HG03432 (cell line): ENCODE data around the gene BCAP29.
"Not testable (repeated sequence)": the region's sequence is repeated elsewhere in the genome, so short reads cannot be mapped to it uniquely, and the experiment has no call there.

Experiments used
- ATAC-seq: cut with Tn5 transposase; IDR thresholded peaks from one replicate; pipeline ENCODE4 v1.9.1; 2021; ENCODE audit warnings: mild to moderate bottlenecking, moderate library complexity; ENCODE audit not compliant: unreplicated experiment

The BCAP29 gene

GRCh38 chr7:107579885-107580715 lies at the start of gene BCAP29:
TSS of gene BCAP29 (plus strand) at chr7:107580246. CDS start at chr7:107580773, 527 bp downstream.
- peak; percentile 94 for ATAC-seq

DNA sequence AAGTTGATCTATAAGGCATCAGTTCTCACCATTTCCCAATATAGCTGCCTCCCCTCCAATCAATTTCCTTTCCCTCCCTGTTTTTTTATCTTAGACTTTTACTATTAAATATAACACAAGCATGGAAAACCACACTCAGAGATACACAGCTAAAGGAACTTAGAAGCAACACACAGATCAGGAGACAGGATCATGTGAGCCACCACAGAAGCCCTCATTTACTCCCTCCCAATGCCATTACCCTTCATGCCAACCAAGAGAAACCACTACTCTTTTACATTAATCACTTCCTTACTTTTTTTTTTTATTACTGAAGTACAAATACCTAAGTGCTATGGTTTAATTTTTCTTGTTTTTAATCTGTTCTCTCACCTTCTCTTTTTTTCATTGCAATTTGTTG lies 49.3 kb upstream of the BCAP29 start:
- ATAC-seq = no peak

DNA sequence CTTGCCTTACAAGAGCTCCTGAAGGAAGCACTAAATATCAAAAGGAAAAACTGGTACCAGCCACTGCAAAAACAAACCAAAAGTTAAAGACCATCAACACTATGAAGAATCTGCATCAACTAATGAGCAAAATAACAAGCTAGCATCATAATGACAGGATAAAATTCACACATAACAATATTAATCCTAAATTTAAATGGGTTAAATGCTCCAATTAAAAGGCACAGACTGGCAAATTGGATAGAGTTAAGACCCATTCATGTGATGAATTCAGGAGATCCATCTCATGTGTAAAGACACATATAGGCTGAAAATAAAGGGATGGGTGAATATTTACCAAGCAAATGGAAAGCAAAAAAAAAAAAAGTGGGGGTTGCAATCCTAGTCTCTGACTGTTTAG lies 45.9 kb upstream of the BCAP29 start:
- ATAC-seq = no peak

- ATAC-seq = not testable (repeated sequence)
Measured at GRCh38 chr7:107537228-107537627, 42.8 kb upstream of the BCAP29 start.

DNA sequence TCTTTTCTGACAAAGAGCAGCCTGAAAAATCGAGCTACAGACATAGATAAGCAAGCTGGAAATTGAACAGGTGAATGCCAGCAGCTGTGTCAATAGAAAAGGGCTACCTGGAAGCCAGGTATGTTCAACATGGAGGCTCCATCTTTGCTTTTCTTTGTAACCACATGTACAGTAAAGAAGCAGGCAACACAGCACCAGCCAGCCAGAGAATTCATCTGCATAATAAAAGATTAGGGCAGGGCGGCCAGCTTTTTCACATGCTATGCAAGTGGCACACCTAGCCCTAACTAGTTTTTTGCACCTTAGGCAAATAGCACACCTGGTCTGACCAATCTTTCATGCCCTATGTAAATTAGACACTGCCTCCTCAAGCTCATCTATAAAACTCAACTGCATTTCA lies 42.0 kb upstream of the BCAP29 start:
- no peak for ATAC-seq

DNA sequence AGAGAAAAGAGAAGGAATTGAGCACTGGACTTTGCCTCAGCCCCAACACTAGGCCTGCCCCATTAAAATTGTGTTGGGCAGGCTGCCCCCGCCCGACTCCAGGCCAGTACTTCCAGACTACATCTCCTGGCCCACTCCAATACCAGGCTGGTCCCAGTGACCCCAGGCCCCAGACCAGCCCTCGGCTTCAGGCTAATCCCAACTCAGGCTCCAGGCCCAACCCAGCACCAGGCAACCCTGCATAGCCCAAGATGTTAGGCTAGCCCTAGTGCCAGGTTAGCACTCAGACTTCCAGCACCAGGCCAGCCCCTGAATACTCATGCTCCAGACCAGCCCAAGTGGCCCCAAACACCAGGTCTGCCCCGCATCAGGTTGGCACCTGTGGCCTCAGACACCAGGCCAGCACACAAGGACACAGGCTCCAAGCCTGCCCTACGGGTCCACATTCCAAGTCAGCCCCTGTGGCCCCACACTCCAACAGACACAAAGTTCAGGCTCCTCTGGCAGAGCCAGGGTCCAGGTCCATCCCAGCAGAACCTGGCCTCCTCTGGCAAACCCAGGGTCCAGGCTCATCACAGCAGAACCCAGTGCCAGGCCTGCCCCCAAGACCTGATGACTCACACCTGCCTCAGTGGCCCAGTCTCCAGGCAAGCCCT lies 36.6 kb upstream of the BCAP29 start:
- no peak for ATAC-seq

- ATAC-seq = no peak
Measured at GRCh38 chr7:107544848-107545591, 35.0 kb upstream of the BCAP29 start.

DNA sequence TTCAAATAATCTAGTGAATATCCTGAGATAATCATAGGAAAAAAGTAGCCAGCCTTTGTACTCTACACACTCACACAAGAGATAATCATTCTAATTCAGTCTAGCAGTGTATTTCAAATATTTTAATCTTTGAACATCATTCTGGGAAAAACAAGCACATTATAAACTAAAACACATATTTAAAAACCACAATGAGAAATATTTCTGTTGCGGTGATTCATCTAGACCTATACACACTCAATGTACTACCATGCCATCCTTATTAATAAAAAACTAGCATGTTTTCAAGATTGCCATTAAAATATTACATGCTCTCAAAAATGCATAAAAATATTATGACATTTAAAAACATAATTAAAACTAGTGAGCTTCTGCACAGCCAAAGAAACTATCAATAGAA lies 28.1 kb upstream of the BCAP29 start:
- ATAC-seq = no peak

DNA sequence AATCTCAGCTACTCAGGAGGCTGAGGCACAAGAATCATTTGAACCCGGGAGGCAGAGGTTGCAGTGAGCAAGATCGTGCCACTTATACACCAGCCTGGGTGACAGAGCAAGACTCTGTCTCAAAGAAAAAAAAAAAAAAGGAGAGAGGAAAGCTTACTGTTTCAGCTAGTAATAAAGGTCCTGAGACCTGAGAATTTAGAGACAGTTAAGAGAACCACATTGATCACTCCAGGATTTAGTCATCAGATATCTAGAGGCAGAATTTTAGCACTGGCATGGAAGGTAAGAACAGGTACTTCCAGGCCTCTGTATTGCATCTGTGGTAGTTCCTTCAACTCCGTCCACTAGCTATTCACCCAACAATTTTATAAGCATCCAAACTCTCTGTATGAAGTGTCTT lies 24.2 kb upstream of the BCAP29 start:
- ATAC-seq = no peak

DNA sequence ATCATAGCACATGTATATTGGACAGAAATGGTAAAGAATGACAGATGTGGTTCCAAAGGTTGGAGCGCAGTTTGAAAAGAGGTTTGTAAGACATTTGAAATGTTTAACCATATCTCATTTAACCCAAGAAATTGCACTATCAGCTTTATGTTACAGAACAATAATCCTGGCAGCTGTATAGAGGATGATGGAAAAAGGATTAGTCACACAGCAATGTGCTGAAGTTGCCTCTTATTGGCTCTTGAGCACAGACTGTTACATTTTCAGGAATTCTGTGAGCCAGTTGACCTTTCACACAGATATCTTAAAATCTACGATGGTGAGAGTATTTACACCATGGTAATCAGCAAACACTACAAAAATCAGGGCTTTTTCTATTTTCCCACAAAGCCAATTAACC lies 20.2 kb upstream of the BCAP29 start:
- ATAC-seq = no peak

DNA sequence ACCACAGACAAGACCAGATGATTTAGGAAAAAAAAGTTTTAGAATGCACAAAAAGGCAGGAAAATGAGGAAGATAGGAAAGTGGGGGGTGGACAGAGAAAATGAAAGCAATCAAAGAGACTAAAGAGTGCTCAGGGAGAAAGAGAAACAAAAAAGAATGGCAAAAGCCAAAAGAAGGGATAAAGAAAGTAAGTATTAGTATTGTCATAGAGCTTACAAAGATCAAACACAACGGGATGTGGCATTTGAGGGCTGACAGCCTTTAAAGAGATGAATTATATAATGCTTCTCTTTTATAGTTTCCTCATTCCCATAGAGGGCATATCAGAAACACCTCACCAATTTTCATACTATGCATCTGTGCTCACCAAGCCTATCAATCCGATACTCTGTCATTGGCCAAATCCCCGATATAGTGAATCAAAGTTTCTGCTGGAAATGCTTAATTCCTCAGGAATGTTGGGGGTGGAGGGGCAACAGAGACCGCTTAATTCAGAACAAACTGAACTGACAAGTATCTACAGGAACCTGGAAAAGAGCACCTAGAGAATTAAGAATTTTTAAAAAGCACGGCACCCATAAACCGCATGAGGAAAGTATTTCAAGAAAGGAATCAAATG lies 19.0 kb upstream of the BCAP29 start:
- no peak for ATAC-seq

DNA sequence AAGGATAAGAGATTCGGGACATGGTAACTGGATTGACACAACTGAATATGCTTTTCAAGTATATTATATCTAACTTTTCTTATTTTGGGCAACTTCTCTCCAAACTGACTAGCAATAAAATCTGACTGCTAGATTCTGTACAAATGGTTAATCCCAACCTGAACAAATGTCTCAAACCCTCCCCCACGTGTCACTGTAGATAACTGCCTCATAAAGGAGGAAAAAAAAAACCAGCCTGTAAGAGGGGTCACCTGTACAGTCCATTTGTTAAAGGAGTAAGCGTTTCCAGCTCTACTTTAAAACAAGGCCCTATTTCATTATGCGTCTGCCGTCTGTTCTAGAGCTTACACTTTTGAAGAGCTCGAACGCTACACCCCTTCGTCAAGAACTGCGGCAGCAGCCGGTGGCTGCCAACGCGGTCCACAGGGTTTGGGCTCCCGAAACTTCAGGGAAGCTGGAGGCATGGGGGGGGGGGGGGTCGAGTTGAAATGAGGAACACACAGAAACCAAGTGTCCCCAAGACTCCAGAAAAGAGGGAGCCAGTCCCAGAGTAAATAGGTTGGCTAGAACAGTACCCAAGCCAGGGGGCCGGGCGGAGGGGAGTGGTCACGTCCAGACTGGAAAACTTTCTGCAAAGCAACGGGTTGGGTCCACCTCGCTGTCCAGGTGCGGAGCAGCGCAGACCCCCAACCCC lies 16.8 kb upstream of the BCAP29 start:
- peak; percentile 69 for ATAC-seq

DNA sequence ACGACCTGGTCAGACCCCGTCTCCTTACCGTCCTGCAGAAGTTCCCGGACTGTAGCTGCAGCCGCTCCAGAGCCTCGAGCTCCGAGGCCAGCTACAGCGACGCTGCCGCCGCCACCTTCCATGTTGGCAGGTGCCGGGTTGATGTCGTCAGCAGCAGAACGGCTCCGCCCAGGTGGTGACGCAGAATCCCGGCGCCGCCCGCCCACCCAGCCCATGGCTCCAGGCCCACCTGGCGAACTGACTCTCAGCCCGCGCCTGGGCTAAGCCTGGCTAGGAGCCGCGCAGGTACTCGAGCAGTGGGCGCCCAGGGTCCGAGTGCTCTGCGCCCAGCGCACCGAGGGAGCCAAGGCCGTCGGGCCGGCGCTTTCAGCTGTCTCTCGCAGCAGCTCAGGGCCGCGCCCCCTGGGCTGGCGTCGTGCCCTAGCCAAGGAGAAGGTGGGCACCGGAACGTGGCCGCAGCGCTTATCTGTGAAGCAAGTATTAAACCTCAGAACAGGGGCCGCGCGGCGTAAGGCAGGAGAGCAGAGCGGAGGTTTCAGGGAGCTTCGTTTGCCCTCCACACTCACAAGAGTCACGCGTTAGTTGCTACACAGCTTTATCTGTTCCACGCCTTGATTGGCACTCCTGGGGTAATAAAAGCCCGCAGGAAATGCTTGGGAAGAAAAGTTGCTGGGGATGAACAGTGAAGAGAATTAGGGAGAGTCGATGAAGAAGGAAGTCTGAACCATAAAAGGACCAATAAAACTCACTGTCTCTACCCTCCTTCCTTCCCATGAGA lies 16.1 kb upstream of the BCAP29 start, which contains the start of the genes COG5 and DUS4L:
Gene COG5 (minus strand): TSS at position 146 of the 778 bp plus-strand sequence. CDS start 24 bp downstream, at position 122.
Gene DUS4L (plus strand): TSS at position 197 of the 778 bp plus-strand sequence. CDS start 3,100 bp downstream, outside the sequence.
- ATAC-seq = peak; percentile 98

- peak; percentile 8 for ATAC-seq
Measured at GRCh38 chr7:107564553-107565298, 15.3 kb upstream of the BCAP29 start.

DNA sequence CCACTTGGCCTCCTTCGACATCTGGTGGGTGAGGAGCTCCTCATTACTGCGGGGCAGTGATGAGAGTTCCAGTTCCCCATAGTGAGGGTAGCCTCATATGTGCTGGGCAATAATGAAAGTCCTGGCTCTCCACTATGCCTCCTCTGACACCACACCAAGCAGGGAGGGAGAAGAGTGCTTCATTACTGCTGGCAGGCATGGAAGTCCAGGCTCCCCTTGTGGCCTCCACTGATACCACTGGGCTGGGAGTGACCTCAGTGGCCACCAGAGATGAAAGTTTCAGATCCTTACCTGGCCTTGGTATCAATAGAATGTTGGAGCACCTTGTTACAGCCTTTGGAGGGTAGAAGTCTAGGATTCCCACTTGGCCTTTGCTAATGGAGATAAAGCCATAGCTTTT lies 9.7 kb upstream of the BCAP29 start:
- ATAC-seq = no peak

- ATAC-seq = no peak
Measured at GRCh38 chr7:107573537-107573936, 6.5 kb upstream of the BCAP29 start.

DNA sequence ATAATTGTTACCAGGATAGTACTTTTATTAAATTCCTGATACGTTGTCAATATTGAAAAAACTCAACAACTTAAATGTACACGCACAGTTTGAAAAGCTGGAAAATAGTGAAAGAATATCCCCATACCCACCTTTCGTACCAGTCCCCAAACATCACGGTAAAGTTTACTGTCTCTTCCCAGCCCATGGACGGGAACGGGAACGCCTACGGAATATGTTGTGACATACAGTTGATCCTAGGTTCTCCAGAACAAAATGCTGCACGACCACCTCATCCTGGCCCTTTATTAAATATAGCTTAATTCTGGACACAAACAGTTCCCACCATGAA lies 527 bp upstream of the BCAP29 start:
- ATAC-seq = no peak

DNA sequence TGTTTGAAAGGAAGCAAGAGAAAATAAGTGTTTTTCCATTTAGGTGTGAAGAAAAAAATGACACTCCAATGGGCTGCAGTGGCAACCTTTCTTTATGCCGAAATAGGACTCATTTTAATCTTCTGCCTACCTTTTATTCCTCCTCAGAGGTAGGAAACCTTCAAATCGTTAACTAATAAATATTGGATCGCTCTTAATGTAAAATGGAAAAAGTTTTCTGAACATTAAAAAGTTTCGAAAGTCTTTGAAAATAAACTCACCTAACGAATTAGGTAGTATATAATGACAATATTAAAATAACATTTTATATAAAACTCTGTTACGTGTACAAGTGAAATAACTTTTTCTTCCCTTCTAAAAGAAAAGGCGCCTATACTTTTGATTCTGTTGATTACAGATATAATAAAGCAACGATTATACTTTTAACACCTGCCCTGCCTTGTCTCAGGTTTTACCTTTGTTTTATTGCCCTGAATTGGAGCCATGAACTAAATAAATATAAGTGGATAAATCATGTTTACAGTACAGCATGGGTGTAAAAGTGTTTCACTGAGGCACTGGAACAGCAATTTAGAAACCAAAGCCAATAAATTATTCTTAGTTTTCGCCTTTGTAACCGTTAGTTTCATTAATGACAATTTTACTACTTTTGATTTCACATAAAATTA lies 804 bp downstream of the BCAP29 start:
- no peak for ATAC-seq
